Hypothalamus (tissue), 51 donors: Measurements from ENCODE around the gene SLC28A1.

Source experiments
- DNase-seq, 51 donors: peaks; one replicate each; lab custom pipeline; 2025; lab: John Stamatoyannopoulos, UW

SLC28A1 gene

DNA sequence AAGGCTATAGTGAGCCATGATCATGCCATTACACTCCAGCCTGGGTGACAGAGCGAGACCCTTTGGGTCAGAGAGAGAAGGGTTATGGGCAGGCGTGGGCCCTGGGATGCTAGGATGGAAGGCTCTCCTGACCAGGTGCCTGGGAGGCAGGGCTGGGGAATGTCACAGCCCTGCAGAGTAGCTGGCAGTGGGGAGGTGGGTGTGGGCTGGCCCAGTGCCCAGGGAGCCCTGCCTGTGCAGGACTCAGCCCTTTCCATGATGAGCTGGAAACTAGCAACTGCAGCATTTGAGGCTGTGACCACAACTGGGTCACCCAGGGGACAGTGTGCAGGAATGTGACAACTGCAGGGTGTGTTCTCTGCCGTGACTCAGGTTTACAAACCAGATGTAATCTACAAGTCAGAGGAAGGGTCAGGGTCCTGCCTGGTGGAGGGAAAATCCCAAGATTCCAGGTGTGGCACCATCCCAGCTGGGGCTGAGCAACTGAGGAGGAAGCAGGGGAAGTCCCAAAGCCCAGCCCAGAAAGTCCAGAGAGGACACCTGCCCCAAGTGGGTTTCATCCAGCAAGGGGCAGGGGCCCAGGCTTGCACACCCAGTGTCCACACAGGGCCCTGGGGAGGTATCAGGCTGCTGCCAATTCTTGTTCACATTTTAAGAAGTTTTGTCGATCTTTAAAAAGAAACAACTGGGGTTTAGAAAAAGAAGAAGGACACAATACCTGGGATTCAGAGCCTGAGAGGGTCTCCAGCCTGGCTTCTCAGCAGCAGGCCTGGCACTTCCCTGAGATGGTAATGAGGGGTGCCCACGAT, 45.5 kb downstream of the SLC28A1 start:
- DNase-seq: no peak

DNA sequence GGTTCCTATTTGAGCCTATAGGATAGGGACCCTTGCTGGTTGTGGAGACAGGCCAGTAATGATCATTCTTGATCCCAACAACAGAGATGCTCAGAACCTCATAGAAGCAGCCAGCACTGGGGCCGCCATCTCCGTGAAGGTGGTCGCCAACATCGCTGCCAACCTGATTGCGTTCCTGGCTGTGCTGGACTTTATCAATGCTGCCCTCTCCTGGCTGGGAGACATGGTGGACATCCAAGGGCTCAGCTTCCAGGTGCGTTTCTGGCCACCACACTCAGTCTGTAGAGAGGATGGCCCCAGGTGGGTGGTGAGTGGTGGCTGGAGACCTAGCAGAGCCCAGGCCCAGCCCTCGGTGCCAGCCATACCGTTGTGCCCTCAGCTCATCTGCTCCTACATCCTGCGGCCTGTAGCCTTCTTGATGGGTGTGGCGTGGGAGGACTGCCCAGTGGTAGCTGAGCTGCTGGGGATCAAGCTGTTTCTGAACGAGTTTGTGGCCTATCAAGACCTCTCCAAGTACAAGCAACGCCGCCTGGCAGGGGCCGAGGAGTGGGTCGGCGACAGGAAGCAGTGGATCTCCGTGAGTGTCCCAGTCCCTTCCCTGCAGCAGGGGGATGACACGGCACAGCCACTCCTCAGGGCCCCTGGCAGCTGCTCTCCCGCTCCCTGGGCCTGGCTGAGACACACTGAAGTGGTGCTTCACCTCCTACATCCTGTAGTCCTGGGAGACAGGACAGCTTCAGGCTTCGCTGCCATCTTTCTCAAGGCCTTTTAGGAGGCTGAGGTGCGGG, 50.7 kb downstream of the SLC28A1 start:
- DNase-seq: no peak

GRCh38 chr15:84937144-84937543, 52.7 kb downstream of the SLC28A1 start:
- peak in 5 of 51 donors; percentile 8 to 45 (median 13) for DNase-seq

- no peak for DNase-seq
Measured at GRCh38 chr15:84938726-84939125, 54.3 kb downstream of the SLC28A1 start.

- DNase-seq: no peak
Measured at GRCh38 chr15:84940399-84940798, 55.9 kb downstream of the SLC28A1 start.

GRCh38 chr15:84942456-84942855, 58.0 kb downstream of the SLC28A1 start:
- DNase-seq: no peak

- DNase-seq: no peak
Measured at GRCh38 chr15:84944311-84944710, 59.8 kb downstream of the SLC28A1 start.

DNA sequence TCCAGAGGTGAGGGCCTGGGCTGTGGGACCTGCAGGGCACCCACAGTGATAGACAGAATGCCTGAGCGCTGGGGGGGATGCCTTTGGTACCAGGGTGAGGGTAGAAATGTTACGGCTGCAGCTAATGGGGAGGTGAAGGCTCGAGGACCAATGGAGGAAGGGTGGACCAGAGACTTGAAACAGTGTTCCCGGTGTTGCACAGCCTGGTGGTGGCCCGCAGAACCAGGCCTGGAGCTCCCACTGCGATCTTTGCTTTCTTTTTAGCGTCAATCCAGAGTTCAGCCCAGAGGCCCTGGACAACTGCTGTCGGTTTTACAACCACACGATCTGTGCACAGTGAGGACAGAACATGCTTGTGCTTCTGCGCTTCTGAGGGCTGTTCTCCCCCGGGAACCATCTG, 60.4 kb downstream of the SLC28A1 start:
- DNase-seq: no peak

DNA sequence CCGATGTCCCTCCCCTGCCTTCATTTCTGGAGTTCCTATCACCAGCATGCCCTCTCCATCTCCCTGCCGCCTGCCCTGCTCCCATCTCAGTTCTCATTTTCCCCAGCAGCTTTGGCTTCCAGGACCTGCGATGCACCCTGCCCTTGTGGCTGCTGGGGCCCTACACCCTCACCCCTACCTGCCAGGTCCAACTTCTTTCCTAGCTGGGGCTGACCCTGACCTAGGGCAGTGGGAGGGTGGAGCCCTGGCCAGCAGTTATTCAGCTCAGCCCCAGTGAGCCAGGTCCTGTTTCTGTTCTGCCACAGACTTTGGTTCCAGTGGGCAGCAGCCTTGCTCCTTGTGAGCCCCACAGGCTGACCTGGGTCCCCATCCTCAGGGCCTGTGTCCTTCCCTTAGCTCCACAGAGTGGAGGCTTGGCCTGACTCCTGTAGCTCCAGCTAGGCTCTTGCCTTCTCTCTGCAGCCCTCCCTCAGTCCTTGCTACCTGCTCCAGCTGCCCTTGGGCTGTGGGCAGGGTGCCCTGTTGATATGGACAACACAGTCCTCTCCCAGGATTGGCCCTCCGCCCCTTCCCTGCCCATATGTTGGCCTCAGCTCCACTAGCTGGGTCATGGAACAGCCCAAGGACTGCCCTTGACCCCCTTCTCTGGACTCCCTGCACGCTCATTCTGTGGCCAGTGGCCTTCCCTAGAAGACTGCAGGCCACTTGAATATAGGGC, 62.5 kb downstream of the SLC28A1 start:
- DNase-seq: no peak

DNA sequence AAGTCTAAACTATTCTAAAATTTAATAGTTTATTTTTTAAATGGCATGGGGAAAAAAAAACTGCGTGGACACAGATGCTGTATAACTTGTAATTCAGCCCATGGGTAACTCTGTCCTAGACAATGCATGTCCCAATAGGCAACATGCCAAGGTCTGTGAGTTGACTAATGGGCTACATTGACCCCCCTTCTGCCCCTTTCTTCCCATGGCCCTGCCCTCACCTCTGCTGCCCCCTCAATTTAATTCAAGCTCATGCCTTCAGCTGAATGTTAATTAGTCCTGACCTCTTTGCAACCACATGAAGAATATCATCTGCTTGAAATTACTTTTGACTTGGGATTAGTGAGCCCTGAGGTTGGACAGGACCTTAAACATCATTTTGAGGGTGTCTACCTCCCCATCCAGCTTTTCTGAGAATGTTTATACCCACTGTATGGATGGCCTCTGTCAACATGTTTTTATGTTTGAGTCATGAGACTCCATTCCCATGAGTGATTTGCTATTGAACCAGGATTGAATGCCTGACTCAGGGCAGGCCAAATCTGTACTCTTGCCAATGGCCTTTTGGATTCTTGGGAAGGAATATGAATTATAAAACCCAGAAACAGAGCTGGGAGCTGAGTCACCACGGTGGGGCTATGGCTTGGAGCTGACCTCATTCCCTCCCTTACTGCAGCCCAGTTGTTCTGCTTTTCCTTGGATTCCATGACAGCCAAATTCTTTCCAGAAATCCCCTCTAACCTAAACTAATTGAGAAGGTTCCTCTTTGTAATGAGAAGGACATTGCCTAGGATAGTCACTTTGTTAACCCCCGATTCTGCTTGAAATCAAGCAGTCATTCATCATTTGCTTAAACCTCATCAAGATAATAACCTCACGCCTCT, 63.7 kb downstream of the SLC28A1 start:
- peak in 12 of 51 donors; percentile 7 to 42 (median 18) for DNase-seq

DNA sequence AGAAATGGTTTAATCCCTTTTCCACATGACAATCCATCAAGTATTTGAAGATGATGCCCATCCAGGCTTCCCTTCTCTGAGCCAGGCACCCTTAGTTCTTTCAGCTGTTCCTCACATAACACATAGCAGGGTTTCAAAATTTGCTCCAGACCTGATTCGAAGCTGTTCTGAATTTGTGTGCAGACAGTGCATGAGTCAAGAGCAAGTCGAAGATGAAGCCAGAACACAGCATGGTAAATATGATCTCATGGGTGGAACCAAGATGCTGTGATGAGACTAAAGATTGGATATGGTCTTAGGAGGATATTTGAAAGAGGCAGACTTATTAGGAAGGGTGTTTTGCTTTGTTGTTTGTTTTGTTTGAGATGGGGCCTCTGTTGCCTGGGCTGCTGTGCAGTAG, 64.6 kb downstream of the SLC28A1 start:
- no peak for DNase-seq

DNA sequence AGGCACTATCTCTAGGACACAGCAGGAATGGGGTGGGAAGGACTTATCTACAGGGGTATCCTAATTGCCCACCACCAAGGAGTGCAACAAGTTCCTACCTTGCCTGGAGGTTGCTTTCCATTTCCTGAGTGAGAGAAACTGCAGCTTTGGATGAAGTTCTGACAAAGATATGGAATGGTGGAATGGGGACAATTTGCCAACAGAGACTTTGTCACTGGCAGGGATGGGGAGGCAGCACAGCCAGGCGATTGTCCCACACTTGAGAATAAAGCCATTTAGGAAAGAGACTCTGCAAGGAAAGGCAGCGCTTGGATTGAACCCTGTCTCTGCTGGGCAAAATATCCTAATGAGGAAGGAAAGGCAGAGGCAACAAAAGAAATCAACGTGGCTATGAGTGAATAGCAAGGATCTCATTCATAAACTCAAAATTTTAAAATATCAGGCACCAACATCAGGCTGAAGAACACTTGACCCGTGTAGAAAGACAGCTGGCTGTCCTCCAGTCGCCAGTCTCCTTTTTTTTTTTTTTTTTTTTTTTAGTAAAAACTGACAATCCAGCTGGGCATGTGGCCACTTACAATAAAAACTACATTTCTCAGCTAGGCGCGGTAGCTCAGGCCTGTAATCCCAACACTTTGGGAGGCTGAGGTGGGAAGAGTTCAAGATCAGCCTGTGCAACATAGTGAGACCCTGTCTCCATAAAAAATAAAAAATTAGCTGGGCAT, 65.5 kb downstream of the SLC28A1 start:
- peak in 18 of 51 donors; percentile 3 to 60 (median 20) for DNase-seq

GRCh38 chr15:84950570-84951111, 66.2 kb downstream of the SLC28A1 start:
- peak in 1 of 51 donors; percentile 38 for DNase-seq

- no peak for DNase-seq
Measured at GRCh38 chr15:84951736-84952135, 67.3 kb downstream of the SLC28A1 start.

GRCh38 chr15:84953136-84953535, 68.7 kb downstream of the SLC28A1 start:
- DNase-seq: no peak

GRCh38 chr15:84953726-84954125, 69.3 kb downstream of the SLC28A1 start:
- no peak for DNase-seq

GRCh38 chr15:84955089-84955848, 70.8 kb downstream of the SLC28A1 start:
- DNase-seq: peak in 43 of 51 donors; percentile 16 to 86 (median 57)

- DNase-seq: no peak
Measured at GRCh38 chr15:84956199-84956598, 71.7 kb downstream of the SLC28A1 start.
